Activated T-helper 2 cell treated with anti-CD3 and anti-CD28 coated beads, Interferon-gamma antibody, Interleukin-2, Interleukin-4, amounts not matched to agents 10 μg/mL and 5 μg/mL and 100 μg/mL, durations not matched to agents 14 hours and 24 hours and 36 hours (primary cell): Measurements from ENCODE around the gene PMM2. TPM values are rescaled to one million over a fixed set of nuclear protein-coding genes. Genes with fewer than 3 reads are reported as not detected.
"Not testable (repeated sequence)": the region's sequence is repeated elsewhere in the genome, so short reads cannot be mapped to it uniquely, and the experiment has no call there.

ENCODE experiments used
- DNase-seq: peaks from one replicate; pipeline ENCODE4 v3.0.0; 2021; ENCODE audit warnings: low spot score
- H3K27ac Mint-ChIP-seq: one replicate; pipeline ENCODE4 v1.8.0; 2021; ENCODE audit warnings: mixed read lengths
- H3K27me3 Mint-ChIP-seq: one replicate; pipeline ENCODE4 v1.8.0; 2021; ENCODE audit warnings: low read depth, mixed read lengths
- H3K36me3 Mint-ChIP-seq: one replicate; pipeline ENCODE4 v1.8.0; 2021; ENCODE audit warnings: low read depth, mixed read lengths
- H3K4me1 Mint-ChIP-seq: one replicate; pipeline ENCODE4 v1.8.0; 2021; ENCODE audit warnings: low read depth, mixed read lengths
- H3K4me3 Mint-ChIP-seq: one replicate; pipeline ENCODE4 v1.8.0; 2021; ENCODE audit warnings: low read depth, mild to moderate bottlenecking, moderate library complexity, mixed read lengths
- H3K9me3 Mint-ChIP-seq: one replicate; pipeline ENCODE4 v1.8.0; 2021; ENCODE audit warnings: mixed read lengths
- intact Hi-C: fragments of 100-400 bp; cut with micrococcal nuclease; formaldehyde crosslinking; loops from one replicate; pipeline ENCODE4 v1.15.1; 2023
- total RNA-seq: library from RNA; stranded (reverse); gene quantifications from 2 replicates; pipeline ENCODE4 v1.2.3, GENCODE V29; 2022

Gene PMM2
- total RNA-seq, 1 donor from 2014 or later: 67.6 TPM

DNA sequence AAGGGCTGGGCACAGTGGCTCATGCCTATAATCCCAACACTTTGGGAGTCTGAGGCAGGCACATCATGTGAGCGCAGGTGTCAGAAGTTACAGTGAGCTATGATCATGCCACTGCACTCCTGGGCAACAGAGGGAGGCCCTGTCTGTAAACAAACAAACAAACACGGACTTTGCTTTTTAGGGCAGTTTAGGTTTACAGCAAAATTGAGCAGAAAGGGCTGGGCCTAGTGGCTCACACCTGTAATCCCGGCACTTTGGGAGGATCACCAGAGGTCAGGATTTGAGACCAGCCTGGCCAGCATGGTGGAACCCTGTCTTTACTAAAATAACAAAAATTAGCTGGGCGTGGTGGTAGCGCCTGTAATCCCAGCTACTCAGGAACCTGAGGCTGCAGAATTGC lies 74.4 kb downstream of the PMM2 start:
- H3K36me3 Mint-ChIP-seq: peaks cover 10% of the 10 kb centered on the region
- DNase-seq: no peak
- peaks cover 29% of the 10 kb centered on the region for H3K4me1 Mint-ChIP-seq
- intact Hi-C loops: loop anchor here (2.0 kb wide), 1 partner anchor 43 kb away; no protein-coding TSS in a partner anchor
- no peak overlapping the region for H3K4me3 Mint-ChIP-seq
- H3K27me3 Mint-ChIP-seq: no peaks in the 10 kb centered on the region
- H3K27ac Mint-ChIP-seq: no peak overlapping the region
- H3K9me3 Mint-ChIP-seq: no peaks in the 10 kb centered on the region

DNA sequence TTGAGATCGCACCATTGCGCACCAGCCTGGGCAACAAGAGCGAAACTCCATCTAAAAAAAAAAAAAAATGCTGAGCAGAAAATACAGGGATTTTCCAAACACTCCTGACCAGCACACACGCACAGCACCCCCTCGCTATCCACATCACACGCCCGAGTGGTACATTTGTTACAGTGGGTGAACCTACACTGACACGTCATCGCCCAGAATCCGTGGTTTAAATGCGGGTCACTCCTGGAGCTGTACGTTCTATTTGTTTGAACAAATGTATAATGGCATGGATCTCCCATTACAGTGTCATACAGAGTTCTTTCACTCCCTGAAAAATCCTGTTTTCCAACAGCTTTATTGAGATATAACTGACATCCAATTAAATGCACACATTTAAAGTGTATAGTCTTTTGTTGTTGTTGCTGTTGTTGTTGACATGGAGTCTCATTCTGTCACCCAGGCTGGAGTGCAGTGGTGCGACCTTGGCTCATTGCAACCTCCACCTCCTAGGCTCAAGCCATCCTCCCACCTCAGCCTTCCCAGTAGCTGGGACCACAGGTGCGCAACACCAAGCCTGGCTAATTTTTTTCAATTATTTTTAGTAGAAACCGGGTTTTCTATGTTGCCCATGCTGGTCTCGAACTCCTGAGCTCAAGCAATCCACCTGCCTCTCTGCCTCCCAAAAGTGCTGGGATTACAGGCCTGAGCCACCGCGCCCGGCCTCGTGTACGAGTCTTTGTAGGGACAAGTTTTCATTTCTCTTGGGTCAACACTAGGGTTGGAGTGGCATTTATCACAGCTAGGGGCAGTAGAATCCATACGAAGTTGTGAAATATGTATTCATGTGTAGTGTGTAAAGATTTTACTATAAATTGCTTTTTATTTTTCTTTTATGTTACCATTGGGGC lies 75.6 kb downstream of the PMM2 start:
- H3K4me1 Mint-ChIP-seq: peaks cover 24% of the 10 kb centered on the region
- no peak for DNase-seq
- no peak overlapping the region for H3K4me3 Mint-ChIP-seq
- no peaks in the 10 kb centered on the region for H3K9me3 Mint-ChIP-seq
- no peaks in the 10 kb centered on the region for H3K36me3 Mint-ChIP-seq
- H3K27me3 Mint-ChIP-seq: no peaks in the 10 kb centered on the region
- intact Hi-C loops: loop anchor here (2.0 kb wide), 1 partner anchor 42 kb away; no protein-coding TSS in a partner anchor
- H3K27ac Mint-ChIP-seq: no peak overlapping the region

DNA sequence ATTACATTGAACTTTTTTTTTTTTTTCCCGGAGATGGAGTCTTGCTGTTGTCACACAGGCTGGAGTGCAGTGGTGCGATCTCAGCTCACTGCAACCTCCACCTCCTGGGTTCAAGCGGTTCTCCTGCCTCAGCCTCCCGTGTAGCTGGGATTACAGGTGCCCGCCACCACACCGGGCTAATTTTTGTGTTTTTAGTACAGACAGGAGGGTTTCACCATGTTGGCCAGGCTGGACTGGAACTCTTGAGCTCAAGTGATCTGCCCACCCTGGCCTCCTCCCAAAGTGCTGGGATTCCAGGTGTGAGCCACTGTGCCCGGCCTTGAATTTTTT lies 76.2 kb downstream of the PMM2 start:
- not testable (repeated sequence) for H3K27me3 Mint-ChIP-seq, H3K4me3 Mint-ChIP-seq, H3K36me3 Mint-ChIP-seq, H3K27ac Mint-ChIP-seq, H3K9me3 Mint-ChIP-seq, DNase-seq
- peaks cover 24% of the 10 kb centered on the region for H3K4me1 Mint-ChIP-seq
- intact Hi-C loops: loop anchor here (2.0 kb wide), 1 partner anchor 41 kb away; no protein-coding TSS in a partner anchor

DNA sequence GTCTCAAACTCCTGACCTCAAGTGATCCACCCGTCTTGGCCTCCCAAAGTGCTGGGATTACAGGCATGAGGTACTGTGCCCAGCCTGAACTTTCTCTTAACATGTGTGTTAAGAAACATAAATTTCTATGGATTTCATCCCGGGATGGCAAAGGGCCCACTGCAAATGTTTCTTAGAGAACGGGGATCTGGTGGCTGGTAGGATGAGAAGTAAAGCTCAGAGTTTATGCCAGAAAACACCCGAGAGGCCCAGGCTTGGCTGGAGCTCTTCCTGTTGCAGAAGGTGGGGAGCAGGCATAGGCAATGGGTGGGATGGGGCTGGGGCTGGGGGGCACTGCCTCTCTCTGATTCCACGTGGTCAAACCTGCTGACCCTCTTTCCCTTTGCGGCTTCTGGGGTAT lies 76.7 kb downstream of the PMM2 start:
- H3K4me3 Mint-ChIP-seq: no peak overlapping the region
- no peaks in the 10 kb centered on the region for H3K9me3 Mint-ChIP-seq
- intact Hi-C loops: no loop called here
- no peaks in the 10 kb centered on the region for H3K36me3 Mint-ChIP-seq
- peak overlapping the region; percentile 33 for H3K27ac Mint-ChIP-seq
- H3K4me1 Mint-ChIP-seq: peaks cover 21% of the 10 kb centered on the region
- DNase-seq: no peak
- no peaks in the 10 kb centered on the region for H3K27me3 Mint-ChIP-seq

DNA sequence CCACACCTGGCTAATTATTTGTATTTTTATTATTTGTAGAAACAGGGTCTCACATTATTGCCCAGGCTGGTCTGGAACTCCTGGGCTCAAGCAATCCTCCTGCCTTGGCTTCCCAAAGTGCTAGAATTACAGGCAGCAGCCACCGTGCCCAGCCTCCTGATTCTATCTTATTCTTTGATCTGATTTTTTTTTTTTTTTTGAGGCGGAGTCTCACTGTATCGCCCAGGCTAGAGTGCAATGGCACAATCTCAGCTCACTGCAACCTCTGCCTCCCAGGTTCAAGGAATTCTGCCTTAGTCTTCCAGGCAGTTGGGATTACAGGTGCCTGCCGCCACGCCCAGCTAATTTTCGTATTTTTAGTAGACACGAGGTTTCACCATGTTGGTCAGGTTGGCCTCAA lies 77.7 kb downstream of the PMM2 start:
- H3K36me3 Mint-ChIP-seq, H3K27me3 Mint-ChIP-seq, H3K27ac Mint-ChIP-seq, H3K4me3 Mint-ChIP-seq, H3K9me3 Mint-ChIP-seq, DNase-seq, intact Hi-C loops: not testable (repeated sequence)
- H3K4me1 Mint-ChIP-seq: peaks cover 19% of the 10 kb centered on the region

DNA sequence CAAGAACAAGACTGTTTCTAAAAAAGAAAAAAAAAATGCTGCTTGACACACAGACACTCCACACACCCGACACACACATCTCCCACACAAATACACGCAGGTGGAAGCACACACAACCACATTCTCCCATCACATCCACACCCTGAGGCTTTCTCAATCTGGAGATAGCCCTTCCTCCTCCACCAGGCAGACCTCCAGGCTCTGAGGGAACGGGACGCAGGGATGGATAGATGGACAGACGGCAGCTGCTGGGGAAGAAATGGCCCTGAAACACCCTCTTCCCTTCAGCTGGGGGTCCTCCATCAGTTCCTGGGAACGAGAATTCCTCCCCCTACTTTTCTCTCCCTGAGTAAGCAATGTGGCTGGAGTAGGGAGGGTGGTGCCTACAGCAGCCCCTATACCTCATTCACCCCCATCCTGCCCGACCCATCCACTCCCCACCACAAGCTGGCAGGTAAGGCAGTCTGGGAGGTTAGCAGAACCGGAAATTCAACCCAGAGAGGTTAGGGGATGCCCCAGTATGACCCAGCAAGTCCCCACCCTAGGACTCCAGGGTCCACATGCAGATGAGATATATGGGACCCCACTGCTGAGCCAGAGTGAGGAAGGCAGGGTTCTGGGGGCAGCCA lies 80.4 kb downstream of the PMM2 start:
- Mint-ChIP-seq H3K36me3 (no peaks in the 10 kb centered on the region), H3K4me3 (no peak overlapping the region), H3K4me1 (peaks cover 8% of the 10 kb centered on the region), H3K27ac (no peak overlapping the region), H3K9me3 (no peaks in the 10 kb centered on the region), H3K27me3 (no peaks in the 10 kb centered on the region)
- intact Hi-C loops: no loop called here
- no peak for DNase-seq

DNA sequence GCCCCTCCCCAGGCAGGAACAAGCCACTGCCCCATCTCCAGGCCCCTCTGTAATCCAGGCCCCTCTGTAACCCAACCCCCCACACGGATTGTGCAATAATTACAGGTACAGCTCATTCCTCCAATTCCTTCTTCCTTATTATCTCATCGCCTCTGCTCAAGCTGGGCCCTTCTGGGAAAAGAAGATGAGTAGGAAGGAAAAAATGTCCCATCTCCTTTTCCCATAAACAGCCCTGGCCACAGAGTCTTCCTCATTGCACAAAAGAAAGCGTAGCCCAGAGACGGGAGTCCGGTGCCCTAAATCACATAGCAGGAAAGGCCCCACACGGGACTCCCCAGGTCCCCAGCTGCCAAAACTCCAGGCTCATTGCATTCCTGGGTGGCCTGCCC lies 80.9 kb downstream of the PMM2 start:
- Mint-ChIP-seq H3K9me3 (no peaks in the 10 kb centered on the region), H3K4me1 (peaks cover 8% of the 10 kb centered on the region), H3K27me3 (no peaks in the 10 kb centered on the region), H3K4me3 (no peak overlapping the region), H3K36me3 (no peaks in the 10 kb centered on the region), H3K27ac (no peak overlapping the region)
- DNase-seq: no peak
- intact Hi-C loops: no loop called here

DNA sequence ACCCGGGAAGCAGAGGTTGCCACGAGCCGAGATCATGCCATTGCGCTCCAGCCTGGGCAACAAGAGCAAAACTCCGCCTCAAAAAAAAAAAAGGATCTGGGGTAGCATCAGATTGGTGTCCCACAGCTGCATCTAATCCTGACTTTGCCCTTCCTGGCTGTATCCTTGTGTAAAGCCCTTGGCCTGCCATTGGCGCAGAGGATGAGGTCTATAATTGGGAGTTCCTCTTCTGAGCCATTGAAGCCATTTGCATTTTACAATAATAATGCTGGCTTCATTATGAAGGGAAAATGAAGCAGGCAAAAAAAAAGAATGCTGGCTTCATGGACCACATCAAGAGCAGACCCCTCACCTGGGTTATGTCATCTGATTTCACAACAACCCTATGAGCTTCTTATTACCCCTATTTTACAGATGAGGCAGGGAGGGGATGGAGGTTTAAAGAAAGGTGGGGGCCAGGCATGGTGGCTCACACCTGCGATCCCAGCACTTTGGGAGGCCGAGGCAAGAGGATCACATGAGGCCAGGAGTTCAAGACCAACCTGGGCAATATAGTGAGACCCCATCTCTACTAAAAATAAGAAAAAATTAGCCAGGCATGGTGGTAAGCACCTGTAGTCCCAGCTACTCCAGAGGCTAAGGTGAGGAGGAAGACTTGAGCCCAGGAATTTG lies 83.3 kb downstream of the PMM2 start:
- DNase-seq: no peak
- no peak overlapping the region for H3K27ac Mint-ChIP-seq
- H3K27me3 Mint-ChIP-seq: no peaks in the 10 kb centered on the region
- no peaks in the 10 kb centered on the region for H3K36me3 Mint-ChIP-seq
- no peak overlapping the region for H3K4me3 Mint-ChIP-seq
- intact Hi-C loops: loop anchor here (1.0 to 2.0 kb wide), 3 partner anchors 10 to 314 kb away; no protein-coding TSS in a partner anchor
- no peaks in the 10 kb centered on the region for H3K9me3 Mint-ChIP-seq
- peaks cover 3% of the 10 kb centered on the region for H3K4me1 Mint-ChIP-seq

DNA sequence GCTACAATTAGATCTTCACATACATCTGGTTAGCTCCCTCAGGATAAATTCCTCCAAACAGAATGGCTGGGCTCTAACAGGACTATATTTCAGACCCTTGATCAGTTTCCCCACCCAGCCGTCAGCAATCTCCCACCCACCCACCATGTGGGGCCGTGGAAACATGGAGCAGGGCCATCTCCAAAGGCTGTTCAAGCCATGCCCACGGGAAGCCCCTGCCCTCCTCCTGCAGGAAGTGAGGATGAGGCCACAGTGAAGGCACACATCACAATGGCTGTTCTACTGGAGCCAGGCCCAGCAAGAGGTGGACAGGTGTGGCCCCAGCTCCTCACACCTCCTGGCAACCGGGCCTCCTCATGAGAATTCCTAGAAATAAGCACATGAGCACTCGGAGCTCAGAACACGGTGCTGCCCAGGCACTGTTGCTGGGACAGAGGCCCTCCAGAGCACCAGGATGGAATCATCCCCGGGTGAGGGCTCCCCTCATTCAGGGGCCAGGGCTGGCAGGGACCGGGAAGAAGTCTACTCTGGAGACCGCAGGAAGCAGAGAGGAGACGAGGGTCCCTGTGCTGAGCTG lies 84.5 kb downstream of the PMM2 start, which contains the start of gene LITAFD:
LITAFD (plus strand) TSS at position 311 of the 577 bp plus-strand sequence. CDS start 2,005 bp downstream, outside the sequence.
- peaks cover 3% of the 10 kb centered on the region for H3K4me1 Mint-ChIP-seq
- intact Hi-C loops: no loop called here
- H3K4me3 Mint-ChIP-seq: no peak within 1 kb of the TSS
- H3K27ac Mint-ChIP-seq: no peak within 1 kb of the TSS
- H3K9me3 Mint-ChIP-seq: no peaks in the 10 kb centered on the region
- peaks cover under 1% of the 10 kb centered on the region for H3K36me3 Mint-ChIP-seq
- no peaks in the 10 kb centered on the region for H3K27me3 Mint-ChIP-seq
- no peak for DNase-seq

DNA sequence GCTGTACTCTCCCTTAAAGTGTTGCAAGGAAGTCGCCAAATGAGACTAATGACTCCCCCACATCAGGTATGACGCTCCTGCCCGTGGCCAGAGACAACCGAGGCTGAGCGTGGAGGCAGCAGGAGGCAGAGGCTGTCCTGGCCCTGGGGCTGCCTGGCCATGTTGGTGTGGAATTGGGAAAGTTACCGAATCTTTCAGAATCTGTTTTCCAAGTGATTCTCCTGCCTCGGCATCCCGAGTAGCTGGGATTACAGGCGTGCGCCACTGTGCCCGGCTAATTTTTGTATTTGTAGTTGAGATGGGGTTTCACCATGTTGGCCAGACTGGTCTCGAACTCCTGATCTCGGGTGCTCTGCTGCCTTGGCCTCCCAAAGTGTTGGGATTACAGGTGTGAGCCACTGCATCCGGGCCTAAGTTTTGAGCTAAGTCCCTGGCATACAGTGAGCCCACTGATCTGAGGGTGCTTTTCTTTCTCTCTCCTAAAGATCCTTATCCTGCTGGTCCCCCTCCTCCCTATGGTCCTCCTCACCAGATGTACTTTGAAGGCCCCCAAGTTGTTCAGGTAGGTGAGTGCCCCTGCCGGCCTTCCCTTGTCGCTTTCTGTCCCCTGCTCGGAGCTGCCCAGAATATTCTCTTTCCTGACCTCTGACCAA lies 85.2 kb downstream of the PMM2 start:
- Mint-ChIP-seq H3K9me3 (no peaks in the 10 kb centered on the region), H3K36me3 (peaks cover 4% of the 10 kb centered on the region), H3K4me1 (peaks cover 3% of the 10 kb centered on the region), H3K27ac (no peak overlapping the region), H3K4me3 (no peak overlapping the region), H3K27me3 (no peaks in the 10 kb centered on the region)
- intact Hi-C loops: no loop called here
- DNase-seq: no peak

DNA sequence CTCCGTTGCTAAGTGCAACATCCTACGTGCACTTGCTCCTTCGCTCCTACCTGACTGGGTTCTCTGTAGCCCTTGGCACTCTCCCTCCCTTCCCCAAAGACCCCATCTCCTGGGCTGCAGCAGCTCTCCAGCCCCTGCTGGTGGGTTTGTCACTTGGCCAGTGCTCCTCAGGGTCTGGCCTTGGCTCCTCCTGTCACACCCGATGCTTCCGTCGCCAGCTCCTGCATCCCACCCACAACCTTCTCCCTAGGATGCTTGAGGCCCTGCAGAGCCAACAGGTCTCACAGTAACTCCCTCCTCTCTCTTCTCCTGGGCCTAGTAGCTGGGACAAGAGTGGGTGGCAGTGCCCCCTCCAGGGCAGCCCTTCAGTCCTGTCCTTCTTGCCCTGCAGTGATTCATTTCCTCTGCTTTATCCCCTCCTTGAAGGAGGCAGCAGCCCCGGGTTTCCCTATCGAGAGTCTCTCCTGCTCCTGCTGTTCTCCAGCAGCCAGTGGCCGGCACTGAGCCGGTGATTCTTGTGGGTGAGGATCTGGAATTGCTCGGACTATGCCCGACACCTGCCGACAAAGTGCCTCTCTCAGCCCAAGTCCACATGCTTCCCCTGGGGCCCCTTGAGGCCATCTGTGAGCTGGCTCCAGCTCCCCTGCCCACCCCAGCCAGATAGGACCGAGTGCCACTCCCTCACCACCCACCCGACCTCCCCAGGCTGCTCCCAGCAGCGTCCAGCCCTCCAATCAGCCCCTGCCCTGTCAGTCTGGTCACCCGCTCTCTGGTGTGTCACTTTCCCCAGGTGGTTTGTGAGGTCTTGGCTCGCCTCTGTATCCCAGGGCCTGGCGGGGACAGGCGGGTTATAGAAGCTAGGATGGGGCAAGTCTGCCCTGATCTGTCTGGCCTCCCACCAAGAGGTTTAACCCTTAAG lies 88.3 kb downstream of the PMM2 start:
- Mint-ChIP-seq H3K36me3 (peaks cover 14% of the 10 kb centered on the region), H3K27me3 (no peaks in the 10 kb centered on the region), H3K9me3 (no peaks in the 10 kb centered on the region), H3K4me3 (no peak overlapping the region), H3K27ac (no peak overlapping the region), H3K4me1 (no peaks in the 10 kb centered on the region)
- DNase-seq: no peak
- intact Hi-C loops: no loop called here
